ENCODE results near the gene CD300LG.

CD300LG gene

DNA sequence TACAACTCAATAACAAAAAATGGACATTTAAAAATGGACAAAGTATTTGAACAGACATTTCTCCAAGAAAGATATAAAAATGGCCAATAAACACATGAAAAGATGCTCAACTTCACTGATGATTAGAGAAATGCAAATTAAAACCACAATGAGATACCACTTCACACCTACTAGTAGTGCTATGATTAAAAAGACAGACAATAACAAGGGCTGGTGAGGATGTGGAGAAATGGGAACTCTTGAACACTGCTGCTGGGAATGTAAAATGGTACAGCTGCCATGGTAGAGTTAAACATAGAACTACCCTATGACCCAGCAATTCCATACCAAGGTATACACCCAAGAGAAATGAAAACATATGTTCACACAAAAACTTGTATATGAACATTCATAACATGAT, 41.9 kb upstream of the CD300LG start:
- no peaks in the 10 kb centered on the region for H3K4me1 ChIP-seq
- H3K36me3 ChIP-seq: no peaks in the 10 kb centered on the region
- H3K27me3 ChIP-seq: peaks cover 5% of the 10 kb centered on the region; the same call in 1 of the 2 replicates
- H3K9me3 ChIP-seq: no peaks in the 10 kb centered on the region
- H3K4me3 ChIP-seq (ENCODE audit: low read depth, low read length): no peak overlapping the region
- TF ChIP-seq, protein P1, sequence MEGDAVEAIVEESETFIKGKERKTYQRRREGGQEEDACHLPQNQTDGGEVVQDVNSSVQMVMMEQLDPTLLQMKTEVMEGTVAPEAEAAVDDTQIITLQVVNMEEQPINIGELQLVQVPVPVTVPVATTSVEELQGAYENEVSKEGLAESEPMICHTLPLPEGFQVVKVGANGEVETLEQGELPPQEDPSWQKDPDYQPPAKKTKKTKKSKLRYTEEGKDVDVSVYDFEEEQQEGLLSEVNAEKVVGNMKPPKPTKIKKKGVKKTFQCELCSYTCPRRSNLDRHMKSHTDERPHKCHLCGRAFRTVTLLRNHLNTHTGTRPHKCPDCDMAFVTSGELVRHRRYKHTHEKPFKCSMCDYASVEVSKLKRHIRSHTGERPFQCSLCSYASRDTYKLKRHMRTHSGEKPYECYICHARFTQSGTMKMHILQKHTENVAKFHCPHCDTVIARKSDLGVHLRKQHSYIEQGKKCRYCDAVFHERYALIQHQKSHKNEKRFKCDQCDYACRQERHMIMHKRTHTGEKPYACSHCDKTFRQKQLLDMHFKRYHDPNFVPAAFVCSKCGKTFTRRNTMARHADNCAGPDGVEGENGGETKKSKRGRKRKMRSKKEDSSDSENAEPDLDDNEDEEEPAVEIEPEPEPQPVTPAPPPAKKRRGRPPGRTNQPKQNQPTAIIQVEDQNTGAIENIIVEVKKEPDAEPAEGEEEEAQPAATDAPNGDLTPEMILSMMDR (IDR thresholded peaks at IDR 0.05; ENCODE audit: low read depth, low read length): no peak
- DNase-seq: no peak

DNA sequence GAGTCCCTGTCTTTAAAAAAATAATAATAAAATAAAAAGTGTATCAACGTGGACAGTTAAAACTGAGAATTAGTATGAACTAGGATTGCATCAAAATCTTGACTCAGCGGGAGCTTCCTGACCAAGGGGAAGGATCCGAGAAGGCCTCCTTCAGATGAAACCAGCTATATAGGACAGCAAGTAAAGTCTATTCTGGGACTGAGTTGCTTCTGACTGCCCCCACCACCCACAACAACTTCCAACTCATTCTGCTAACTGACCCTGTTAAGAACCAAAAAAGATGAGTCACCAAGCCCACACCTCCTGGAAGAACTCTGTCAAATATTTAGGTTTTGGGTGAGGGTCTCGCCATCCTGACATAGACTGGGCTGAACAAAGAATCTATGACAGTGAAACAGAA, 38.9 kb upstream of the CD300LG start:
- Histone ChIP-seq H3K36me3 (no peaks in the 10 kb centered on the region), H3K27me3 (no peaks in the 10 kb centered on the region), H3K4me3 (ENCODE audit: low read depth, low read length) (no peak overlapping the region), H3K9me3 (no peaks in the 10 kb centered on the region), H3K4me1 (no peaks in the 10 kb centered on the region)
- no peak for DNase-seq
- TF ChIP-seq, protein P1 (IDR thresholded peaks at IDR 0.05; ENCODE audit: low read depth, low read length): no peak

DNA sequence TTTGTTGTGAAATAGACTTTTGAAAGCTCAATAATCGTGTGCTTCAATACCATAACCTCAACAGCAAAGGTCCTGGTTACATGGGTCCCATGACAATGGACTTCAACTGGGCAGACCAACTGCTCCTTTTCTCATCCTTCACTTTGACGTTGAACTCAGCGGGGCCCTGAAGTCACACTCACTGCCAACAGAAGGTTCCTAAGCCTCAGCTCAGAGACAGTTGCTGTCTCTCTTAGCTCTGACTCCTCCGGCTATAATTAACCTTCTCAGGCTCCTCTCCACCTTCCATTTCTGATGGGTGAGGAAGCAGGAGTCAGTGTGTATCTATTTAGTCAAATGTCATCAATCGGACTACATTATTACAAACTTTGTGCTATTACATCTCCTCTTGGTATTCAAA, 37.9 kb upstream of the CD300LG start:
- TF ChIP-seq, protein P1 (IDR thresholded peaks at IDR 0.05; ENCODE audit: low read depth, low read length): no peak
- no peaks in the 10 kb centered on the region for H3K4me1 ChIP-seq
- H3K36me3 ChIP-seq: no peaks in the 10 kb centered on the region
- H3K27me3 ChIP-seq: no peaks in the 10 kb centered on the region
- no peaks in the 10 kb centered on the region for H3K9me3 ChIP-seq
- no peak for DNase-seq
- no peak overlapping the region for H3K4me3 ChIP-seq (ENCODE audit: low read depth, low read length)

DNA sequence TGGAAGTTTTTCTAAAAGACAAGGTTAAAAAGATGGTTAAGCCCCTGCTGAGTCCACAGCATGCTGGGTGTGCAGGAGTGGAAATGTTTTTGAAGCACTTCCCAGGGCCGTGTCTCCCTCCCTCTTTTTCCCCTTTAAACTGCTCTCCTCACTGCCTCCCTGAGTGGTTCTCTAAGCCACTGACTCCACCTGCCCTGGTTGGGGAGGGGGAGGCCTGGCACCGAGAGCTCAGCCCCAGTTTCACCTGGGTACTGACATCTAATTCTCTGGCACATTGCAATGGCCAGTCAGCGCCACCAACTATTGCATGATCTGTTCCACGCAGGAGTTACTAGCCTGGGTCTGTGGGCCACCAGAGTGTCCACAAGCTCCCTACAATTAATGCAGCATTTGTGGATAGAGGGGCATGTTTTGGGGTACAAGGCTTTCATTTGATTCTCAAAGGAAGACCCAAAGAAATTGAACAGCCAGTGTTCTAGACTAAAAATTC, 36.7 kb upstream of the CD300LG start:
- no peak for DNase-seq
- Histone ChIP-seq H3K27me3 (no peaks in the 10 kb centered on the region), H3K4me1 (no peaks in the 10 kb centered on the region), H3K9me3 (no peaks in the 10 kb centered on the region), H3K36me3 (no peaks in the 10 kb centered on the region), H3K4me3 (ENCODE audit: low read depth, low read length) (no peak overlapping the region)
- TF ChIP-seq, protein P1 (IDR thresholded peaks at IDR 0.05; ENCODE audit: low read depth, low read length): no peak

DNA sequence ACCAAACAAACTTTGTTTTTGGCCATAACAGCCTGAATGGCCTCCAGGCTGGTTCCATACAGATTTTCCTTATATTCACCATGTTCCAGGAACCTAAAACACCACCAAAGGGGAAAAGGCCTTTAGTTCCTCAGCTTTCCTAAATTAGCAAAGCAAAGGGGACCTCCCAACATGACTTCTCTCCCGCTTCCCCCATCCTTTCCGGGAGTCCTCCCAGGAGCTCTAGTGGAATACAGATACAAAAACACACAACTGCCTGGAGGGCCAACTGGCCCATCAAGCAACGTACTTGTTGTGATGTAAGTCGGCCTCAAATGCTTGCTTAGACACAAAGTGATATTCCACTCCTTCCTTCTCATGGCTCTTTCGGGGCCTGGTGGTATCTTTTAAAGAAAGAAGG, 36.2 kb upstream of the CD300LG start:
- Histone ChIP-seq H3K27me3 (no peaks in the 10 kb centered on the region), H3K36me3 (no peaks in the 10 kb centered on the region), H3K4me1 (no peaks in the 10 kb centered on the region), H3K9me3 (no peaks in the 10 kb centered on the region), H3K4me3 (ENCODE audit: low read depth, low read length) (no peak overlapping the region)
- no peak for DNase-seq
- TF ChIP-seq, protein P1 (IDR thresholded peaks at IDR 0.05; ENCODE audit: low read depth, low read length): no peak

DNA sequence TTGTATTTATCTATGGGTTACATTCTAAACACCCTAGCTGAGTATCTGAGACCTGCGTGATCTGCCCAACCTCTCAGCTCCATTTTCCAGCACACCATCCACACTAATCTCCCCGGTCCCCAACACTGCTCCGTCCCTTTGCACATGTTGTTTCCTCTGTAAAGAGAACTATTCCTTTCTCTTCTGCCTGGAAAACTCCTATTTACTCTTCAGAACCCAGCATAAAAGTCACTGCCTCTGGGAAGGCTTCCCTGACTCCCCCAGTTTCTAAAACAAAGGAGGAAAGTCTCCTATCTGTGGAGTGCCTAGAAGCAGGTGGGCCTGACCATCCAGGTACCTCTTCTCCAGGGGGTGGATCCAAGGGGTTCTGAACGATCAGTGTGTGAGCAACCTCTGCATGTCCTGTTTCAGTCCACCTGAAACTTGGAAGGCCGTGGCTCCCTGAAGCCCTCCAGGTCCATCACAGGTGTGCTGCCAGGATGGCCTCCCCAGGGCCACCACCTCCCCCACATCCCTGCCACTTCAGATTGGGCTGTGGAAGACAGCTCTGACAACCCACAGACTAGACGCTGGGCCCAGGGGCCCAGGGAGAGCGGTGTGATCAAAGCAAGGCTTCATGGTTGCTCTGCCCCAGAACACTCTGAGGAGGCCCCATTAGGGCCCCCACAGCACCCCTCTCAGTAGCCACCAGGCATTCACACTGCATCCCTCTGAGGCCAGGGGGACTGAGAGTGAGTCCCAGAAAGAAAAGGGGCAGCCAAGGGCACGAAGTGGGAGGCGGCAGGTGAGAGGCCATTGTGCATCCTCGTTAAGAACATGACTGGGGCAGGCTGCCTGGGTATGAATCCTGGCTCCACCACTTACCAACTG, 34.3 kb upstream of the CD300LG start:
- H3K27me3 ChIP-seq: no peaks in the 10 kb centered on the region
- no peaks in the 10 kb centered on the region for H3K4me1 ChIP-seq
- H3K9me3 ChIP-seq: no peaks in the 10 kb centered on the region
- no peak for DNase-seq
- no peak overlapping the region for H3K4me3 ChIP-seq (ENCODE audit: low read depth, low read length)
- TF ChIP-seq, protein P1 (IDR thresholded peaks at IDR 0.05; ENCODE audit: low read depth, low read length): no peak
- no peaks in the 10 kb centered on the region for H3K36me3 ChIP-seq

Measured in BE2C (cell line).